Astrocyte (in vitro differentiated cells and primary cell): ENCODE data around the gene DYRK1A. TPM values are rescaled to one million over a fixed set of nuclear protein-coding genes. Genes with fewer than 3 reads are reported as not detected.
A peak's percentile ranks its signal among the peaks of the same experiment; 100 is the strongest.

ENCODE experiments used
- DNase-seq: peaks from one replicate; pipeline ENCODE4 v3.0.0-alpha.2; 2010; ENCODE audit warnings: low read depth
- FAIRE-seq: peaks from 2 replicates; lab custom pipeline; 2011; peaks lifted over from hg19 to GRCh38; lab: Jason Lieb, UNC
- H2AFZ ChIP-seq: 2 replicates; pipeline ENCODE4 v1.6.0; 2012; ENCODE audit warnings: low read depth, low read length, inconsistent platforms
- H3K27ac ChIP-seq: 2 replicates; pipeline ENCODE4 v1.5.1; 2011; ENCODE audit warnings: low read depth, low read length, inconsistent platforms
- H3K27me3 ChIP-seq: 2 replicates; pipeline ENCODE4 v1.6.0; 2011; ENCODE audit warnings: low read length, inconsistent platforms; ENCODE audit not compliant: insufficient read depth
- H3K36me3 ChIP-seq: 2 replicates; pipeline ENCODE4 v1.5.1; 2011; ENCODE audit warnings: low read length, inconsistent platforms; ENCODE audit not compliant: insufficient read depth
- H3K4me1 ChIP-seq: 2 replicates; pipeline ENCODE4 v1.5.1; 2011; ENCODE audit warnings: low read length, inconsistent platforms; ENCODE audit not compliant: insufficient read depth
- H3K4me2 ChIP-seq: 2 replicates; pipeline ENCODE4 v1.6.0; 2012; ENCODE audit warnings: low read length, inconsistent platforms
- H3K4me3 ChIP-seq: 2 replicates; pipeline ENCODE4 v1.5.1; 2011; ENCODE audit warnings: low read depth, mild to moderate bottlenecking, low read length, inconsistent platforms; ENCODE audit not compliant: insufficient read depth
- H3K79me2 ChIP-seq: 2 replicates; pipeline ENCODE4 v1.6.0; 2012; ENCODE audit warnings: mild to moderate bottlenecking, low read length, inconsistent platforms; ENCODE audit not compliant: insufficient read depth
- H3K9ac ChIP-seq: 2 replicates; pipeline ENCODE4 v1.6.0; 2012; ENCODE audit warnings: mild to moderate bottlenecking, low read length, inconsistent platforms
- H3K9me3 ChIP-seq: 2 replicates; pipeline ENCODE4 v1.5.1; 2012; ENCODE audit warnings: low read depth, mild to moderate bottlenecking, low read length, inconsistent platforms; ENCODE audit not compliant: insufficient read depth
- H4K20me1 ChIP-seq: 2 replicates; pipeline ENCODE4 v1.6.0; 2012; ENCODE audit warnings: low read length, inconsistent platforms; ENCODE audit not compliant: insufficient read depth
- H3K27ac Mint-ChIP-seq: one replicate; pipeline ENCODE4 v1.8.0; 2021; ENCODE audit warnings: mild to moderate bottlenecking, mixed read lengths; ENCODE audit not compliant: unreplicated experiment
- H3K27me3 Mint-ChIP-seq: one replicate; pipeline ENCODE4 v1.8.0; 2021; ENCODE audit warnings: low read depth, mixed read lengths; ENCODE audit not compliant: unreplicated experiment
- H3K36me3 Mint-ChIP-seq: one replicate; pipeline ENCODE4 v1.8.0; 2021; ENCODE audit warnings: low read depth, mixed read lengths; ENCODE audit not compliant: unreplicated experiment
- H3K4me1 Mint-ChIP-seq: one replicate; pipeline ENCODE4 v1.8.0; 2021; ENCODE audit warnings: low read depth, mixed read lengths; ENCODE audit not compliant: unreplicated experiment
- H3K4me3 Mint-ChIP-seq: one replicate; pipeline ENCODE4 v1.8.0; 2021; ENCODE audit warnings: mild to moderate bottlenecking, moderate library complexity, mixed read lengths; ENCODE audit not compliant: unreplicated experiment
- H3K9me3 Mint-ChIP-seq: one replicate; pipeline ENCODE4 v1.8.0; 2021; ENCODE audit warnings: mild to moderate bottlenecking, mixed read lengths; ENCODE audit not compliant: unreplicated experiment
- EZH2 ChIP-seq: IDR thresholded peaks from 2 replicates; pipeline ENCODE4 v1.6.1; 2012; ENCODE audit warnings: mild to moderate bottlenecking, low read length, inconsistent platforms; ENCODE audit not compliant: insufficient read depth
- total RNA-seq: library from RNA; stranded (reverse); gene quantifications from 2 replicates; pipeline ENCODE4 v1.2.1, GENCODE V29; 2021
- TF ChIP-seq, protein P1 (sequence below): IDR thresholded peaks from 2 replicates; pipeline ENCODE4 v1.5.1; 2011; ENCODE audit warnings: low read depth, mild to moderate bottlenecking, inconsistent platforms, low read length, moderate library complexity; ENCODE audit not compliant: insufficient read depth

DYRK1A gene
- total RNA-seq, 1 donor from 2014 or later = 44.6 TPM

DNA sequence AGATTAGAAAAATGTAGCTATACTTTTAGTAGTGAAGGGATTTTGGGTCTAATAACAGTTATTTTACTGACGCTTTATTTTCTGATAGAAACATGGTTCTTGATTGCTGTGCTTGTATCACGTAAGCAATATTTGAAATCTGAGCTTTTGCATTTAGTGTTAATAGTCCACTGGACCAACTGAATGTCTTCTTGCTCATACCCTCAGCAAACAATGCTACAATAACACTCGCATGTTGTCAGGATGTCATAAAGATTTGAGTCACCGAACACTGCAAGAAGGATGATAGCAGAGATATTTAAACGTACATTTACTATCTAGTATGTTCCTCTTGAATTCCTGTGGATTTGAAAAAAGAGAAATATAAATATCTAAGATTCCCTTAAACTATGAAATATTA lies 7.5 kb downstream of the DYRK1A start:
- H3K36me3 Mint-ChIP-seq = no peaks in the 10 kb centered on the region
- peak overlapping the region; percentile 67 for H3K27ac ChIP-seq
- H3K4me1 Mint-ChIP-seq = peaks cover 45% of the 10 kb centered on the region
- DNase-seq (peak; percentile 50), FAIRE-seq (no peak)
- no peak overlapping the region for H2AFZ ChIP-seq
- peak overlapping the region; percentile 63 for H3K4me2 ChIP-seq
- no peaks in the 10 kb centered on the region for H3K27me3 Mint-ChIP-seq
- TF ChIP-seq, protein P1, sequence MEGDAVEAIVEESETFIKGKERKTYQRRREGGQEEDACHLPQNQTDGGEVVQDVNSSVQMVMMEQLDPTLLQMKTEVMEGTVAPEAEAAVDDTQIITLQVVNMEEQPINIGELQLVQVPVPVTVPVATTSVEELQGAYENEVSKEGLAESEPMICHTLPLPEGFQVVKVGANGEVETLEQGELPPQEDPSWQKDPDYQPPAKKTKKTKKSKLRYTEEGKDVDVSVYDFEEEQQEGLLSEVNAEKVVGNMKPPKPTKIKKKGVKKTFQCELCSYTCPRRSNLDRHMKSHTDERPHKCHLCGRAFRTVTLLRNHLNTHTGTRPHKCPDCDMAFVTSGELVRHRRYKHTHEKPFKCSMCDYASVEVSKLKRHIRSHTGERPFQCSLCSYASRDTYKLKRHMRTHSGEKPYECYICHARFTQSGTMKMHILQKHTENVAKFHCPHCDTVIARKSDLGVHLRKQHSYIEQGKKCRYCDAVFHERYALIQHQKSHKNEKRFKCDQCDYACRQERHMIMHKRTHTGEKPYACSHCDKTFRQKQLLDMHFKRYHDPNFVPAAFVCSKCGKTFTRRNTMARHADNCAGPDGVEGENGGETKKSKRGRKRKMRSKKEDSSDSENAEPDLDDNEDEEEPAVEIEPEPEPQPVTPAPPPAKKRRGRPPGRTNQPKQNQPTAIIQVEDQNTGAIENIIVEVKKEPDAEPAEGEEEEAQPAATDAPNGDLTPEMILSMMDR = no peak
- TF ChIP-seq EZH2 = no peak
- peaks cover 100% of the 10 kb centered on the region for H3K79me2 ChIP-seq
- no peak overlapping the region for H3K4me3 ChIP-seq
- no peak overlapping the region for H3K4me3 Mint-ChIP-seq
- no peaks in the 10 kb centered on the region for H3K36me3 ChIP-seq
- no peaks in the 10 kb centered on the region for H3K27me3 ChIP-seq
- H3K9ac ChIP-seq = peak overlapping the region; percentile 50
- peaks cover 35% of the 10 kb centered on the region for H3K4me1 ChIP-seq
- H3K9me3 Mint-ChIP-seq = no peaks in the 10 kb centered on the region
- H4K20me1 ChIP-seq = peaks cover 95% of the 10 kb centered on the region
- H3K27ac Mint-ChIP-seq = no peak overlapping the region
- H3K9me3 ChIP-seq = no peaks in the 10 kb centered on the region

DNA sequence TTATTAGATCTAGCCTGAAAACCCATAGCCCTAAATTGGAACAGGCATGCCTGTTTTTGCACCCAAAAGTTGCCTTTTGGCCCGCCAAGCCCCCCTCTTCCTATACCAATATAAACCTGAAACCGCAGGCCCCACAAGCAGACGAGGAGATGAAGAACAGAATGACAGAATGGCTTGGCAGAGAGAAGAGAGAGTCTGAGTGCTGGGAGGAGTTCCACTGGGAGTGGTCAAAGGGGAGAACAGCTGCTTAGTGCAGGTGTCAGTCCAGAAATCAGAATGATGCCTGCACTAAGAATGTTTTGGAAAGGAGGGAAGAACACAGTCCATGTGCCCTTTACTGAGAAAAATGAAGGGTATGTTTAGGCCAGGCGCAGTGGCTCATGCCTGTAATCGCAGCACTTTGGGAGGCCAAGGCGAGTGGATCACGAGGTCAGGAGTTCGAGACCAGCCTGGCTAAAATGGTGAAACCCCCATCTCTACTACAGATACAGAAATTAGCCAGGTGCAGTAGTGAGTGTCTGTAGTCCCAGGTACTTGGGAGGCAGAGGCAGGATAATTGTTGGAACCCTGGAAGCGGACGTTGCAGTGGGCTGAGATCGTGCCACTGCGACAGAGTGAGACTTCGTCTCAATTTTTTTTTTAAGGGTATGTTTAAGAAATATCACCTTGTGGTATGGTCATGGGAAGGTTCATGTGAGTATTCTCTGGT lies 9.4 kb downstream of the DYRK1A start:
- no peak overlapping the region for H2AFZ ChIP-seq
- Mint-ChIP-seq H3K4me3 (peak overlapping the region; percentile 23), H3K27me3 (no peaks in the 10 kb centered on the region), H3K4me1 (peaks cover 43% of the 10 kb centered on the region), H3K36me3 (no peaks in the 10 kb centered on the region), H3K9me3 (no peaks in the 10 kb centered on the region), H3K27ac (peak overlapping the region; percentile 42)
- no peaks in the 10 kb centered on the region for H3K36me3 ChIP-seq
- DNase-seq (no peak), FAIRE-seq (no peak)
- peaks cover 94% of the 10 kb centered on the region for H4K20me1 ChIP-seq
- H3K79me2 ChIP-seq = peaks cover 100% of the 10 kb centered on the region
- peaks cover 22% of the 10 kb centered on the region for H3K4me1 ChIP-seq
- H3K27me3 ChIP-seq = no peaks in the 10 kb centered on the region
- H3K27ac ChIP-seq = no peak overlapping the region
- no peak overlapping the region for H3K9ac ChIP-seq
- no peak overlapping the region for H3K4me2 ChIP-seq
- no peak for TF ChIP-seq EZH2
- TF ChIP-seq, protein P1 = no peak
- no peak overlapping the region for H3K4me3 ChIP-seq
- no peaks in the 10 kb centered on the region for H3K9me3 ChIP-seq

DNA sequence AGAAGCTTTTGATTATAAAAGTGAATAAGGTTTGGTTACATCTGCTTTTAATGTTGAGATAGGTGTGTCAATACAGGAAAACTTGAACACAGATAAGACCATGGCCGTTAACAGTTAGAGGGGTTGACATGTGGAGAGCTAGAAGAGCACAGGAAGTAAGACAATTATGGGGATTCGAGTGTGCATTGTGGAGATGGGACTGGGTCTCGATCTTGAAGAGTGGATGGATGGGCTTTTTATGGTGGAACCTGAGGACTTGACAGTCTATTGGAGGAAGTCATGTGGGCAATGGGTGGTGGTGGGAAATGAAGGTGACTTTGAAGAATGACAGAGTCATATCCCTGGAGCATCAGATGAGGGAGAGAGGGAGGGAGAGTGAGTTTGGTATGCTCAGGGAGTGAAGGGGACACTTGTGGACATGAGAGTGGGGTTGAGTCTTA lies 12.1 kb downstream of the DYRK1A start:
- TF ChIP-seq, protein P1 = no peak
- TF ChIP-seq EZH2 = no peak
- FAIRE-seq (no peak), DNase-seq (no peak)
- Mint-ChIP-seq H3K4me3 (no peak overlapping the region), H3K4me1 (peaks cover 41% of the 10 kb centered on the region), H3K9me3 (no peaks in the 10 kb centered on the region), H3K27me3 (no peaks in the 10 kb centered on the region), H3K27ac (no peak overlapping the region), H3K36me3 (peaks cover 5% of the 10 kb centered on the region)
- Histone ChIP-seq H3K9me3 (no peaks in the 10 kb centered on the region), H2AFZ (no peak overlapping the region), H4K20me1 (peaks cover 94% of the 10 kb centered on the region), H3K27ac (no peak overlapping the region), H3K4me3 (no peak overlapping the region), H3K4me2 (no peak overlapping the region), H3K27me3 (no peaks in the 10 kb centered on the region), H3K79me2 (peaks cover 100% of the 10 kb centered on the region), H3K4me1 (peaks cover 14% of the 10 kb centered on the region), H3K36me3 (no peaks in the 10 kb centered on the region), H3K9ac (no peak overlapping the region)
